ENCODE results near the gene XYLB.
A peak's percentile ranks its signal among the peaks of the same experiment; 100 is the strongest.
"Not testable (repeated sequence)": the region's sequence is repeated elsewhere in the genome, so short reads cannot be mapped to it uniquely, and the experiment has no call there.

The XYLB gene

DNA sequence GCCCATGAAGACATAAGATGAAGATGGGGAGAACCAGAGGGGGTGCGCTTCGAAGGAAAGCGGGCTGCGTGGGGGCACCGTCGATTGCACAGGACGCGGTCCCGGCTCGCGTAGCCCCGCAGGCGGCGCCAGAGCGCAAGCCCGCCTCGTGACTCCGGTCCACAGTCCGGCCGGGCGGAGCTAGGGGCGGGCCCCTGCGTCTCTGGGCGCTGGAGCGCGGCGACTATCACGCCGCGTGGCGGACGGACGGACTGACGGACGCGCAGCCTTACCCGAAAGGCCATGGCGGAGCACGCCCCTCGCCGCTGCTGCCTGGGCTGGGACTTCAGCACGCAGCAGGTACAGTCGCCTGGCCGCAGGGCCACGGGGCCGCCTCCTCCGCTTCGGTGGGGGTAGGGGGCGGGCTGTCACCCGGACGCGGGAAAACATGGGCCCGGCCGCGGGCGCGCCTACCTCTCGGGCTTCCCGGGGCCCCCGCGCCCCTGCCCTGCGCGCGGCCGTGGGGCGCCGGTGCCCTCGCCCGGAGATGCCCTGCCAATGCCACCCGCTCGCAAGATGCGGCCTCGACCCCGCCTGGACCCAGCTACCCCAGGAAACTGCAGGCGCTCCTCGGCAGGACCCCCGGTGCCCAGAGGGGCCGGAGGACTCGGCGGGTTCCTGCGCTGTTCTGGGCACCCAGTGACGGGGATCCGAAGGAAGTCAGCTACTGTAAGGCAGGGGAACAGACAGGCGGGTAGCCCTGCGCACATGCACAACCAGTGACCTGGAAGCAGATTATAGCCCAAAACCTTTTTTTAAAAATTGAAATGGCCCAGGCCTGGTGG is at the start of gene XYLB:
Gene XYLB (plus strand): TSS at position 199 of the 824 bp plus-strand sequence. CDS start 84 bp downstream, at position 283.
- peak; percentile 43 for DNase-seq (ENCODE audit: low read depth, low spot score)

DNA sequence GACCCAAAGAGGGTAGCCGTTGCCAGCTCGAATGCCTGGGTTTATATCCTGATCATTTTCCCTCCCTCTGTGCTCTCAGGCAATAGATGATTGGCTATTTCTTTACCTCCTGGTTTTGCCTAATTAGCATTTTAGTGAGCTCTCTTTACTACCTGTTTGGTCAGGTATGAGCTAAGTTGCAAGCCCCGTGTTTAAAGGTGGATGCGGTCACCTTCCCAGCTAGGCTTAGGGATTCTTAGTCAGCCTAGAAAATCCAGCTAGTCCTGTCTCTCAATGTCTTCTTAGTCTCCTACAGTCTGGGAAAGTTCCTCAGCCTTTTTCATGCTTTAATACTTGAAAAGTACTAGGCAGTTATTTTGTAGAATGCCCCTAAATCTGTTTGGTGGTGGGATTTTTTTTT is 49.5 kb upstream of the XYLB start:
- DNase-seq (ENCODE audit: low read depth, low spot score): not testable (repeated sequence)

DNA sequence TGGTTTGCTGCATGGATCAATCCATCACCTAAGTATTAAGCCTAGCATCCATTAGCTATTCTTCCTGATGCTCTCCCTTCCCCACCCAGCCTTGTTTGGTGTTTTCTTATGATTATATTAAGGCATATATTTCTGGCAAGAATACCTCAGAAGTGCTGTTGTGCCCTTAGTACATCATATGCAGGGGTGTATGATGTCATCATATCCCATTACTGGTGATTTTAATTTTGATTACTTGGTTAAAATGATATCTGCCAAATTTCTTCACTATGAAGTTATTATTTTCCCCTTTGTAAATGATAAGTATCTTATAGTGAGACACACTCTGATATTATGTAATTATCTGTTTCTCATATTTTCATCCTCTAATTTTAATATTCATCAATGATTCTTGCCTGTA is 49.0 kb upstream of the XYLB start:
- DNase-seq (ENCODE audit: low read depth, low spot score): no peak

DNA sequence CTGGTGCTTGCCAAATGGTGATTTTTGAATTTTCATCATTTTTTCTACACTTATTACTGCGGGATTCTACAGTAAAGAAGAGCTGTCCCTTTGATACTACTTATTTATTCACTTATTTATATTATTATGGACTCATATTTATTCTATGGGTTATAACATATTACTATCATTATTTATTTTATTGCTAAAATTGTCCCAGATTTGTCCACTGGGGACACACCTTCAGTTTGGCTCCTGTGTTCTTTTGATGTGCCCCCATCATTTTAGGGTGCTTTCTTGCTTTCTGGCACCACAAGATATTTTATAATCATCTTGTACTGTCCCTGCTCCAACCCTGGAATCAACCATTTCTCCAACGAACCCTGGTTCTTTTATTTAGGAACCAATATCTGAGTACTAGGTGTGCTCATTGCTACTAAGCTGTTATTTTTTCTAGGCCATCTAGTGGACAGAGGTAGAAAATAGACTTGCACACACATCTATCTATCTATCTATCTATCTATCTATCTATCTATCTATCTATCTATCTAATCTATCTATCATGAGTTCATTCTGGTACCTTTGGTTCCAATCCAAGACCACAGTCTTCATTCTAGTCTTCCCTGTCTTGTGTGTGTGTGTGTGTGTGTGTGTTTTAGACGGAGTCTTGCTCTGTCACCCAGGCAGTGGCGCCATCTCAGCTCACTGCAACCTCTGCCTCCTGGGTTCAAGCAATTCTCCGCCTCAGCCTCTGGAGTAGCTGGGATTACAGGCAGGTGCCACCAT is 48.5 kb upstream of the XYLB start:
- no peak for DNase-seq (ENCODE audit: low read depth, low spot score)

DNA sequence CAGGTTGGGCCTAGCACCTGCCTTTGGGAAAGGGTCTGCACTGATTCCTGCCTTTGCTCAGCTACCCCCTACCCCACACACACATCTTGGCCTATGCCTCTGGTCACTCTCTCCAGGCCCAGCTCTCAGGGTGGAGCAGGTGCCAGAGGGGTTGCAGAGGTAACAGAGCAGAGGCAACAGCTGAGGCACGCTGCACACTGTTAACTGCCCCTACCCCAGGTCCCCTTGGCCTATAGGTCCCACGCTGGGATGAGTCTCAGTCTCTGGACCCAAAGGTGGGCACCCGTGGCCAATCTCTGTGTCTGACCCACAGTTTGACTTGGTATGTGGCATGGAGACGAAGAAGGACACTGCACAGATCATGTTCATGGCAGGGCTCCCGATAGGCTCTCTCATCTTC is 39.6 kb upstream of the XYLB start:
- DNase-seq (ENCODE audit: low read depth, low spot score): no peak

DNA sequence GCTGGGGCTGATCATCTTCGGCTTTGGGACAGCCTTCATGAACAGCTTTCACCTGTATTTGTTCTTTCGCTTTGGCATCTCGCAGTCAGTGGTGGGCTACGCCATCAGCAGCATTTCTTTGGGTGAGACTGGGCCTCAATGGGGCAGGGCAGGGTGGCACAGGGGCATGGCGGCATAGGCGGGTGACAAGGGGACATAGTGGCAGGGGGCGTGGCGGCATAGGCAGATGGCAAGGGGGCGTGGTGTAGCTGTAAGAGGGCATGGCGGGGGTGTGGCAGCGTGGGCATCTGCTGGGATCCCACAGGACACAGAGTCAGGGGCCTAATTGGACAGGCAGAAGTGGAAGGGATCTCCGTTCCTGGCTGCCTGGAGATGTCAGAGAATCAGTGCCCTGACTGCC is 39.0 kb upstream of the XYLB start:
- no peak for DNase-seq (ENCODE audit: low read depth, low spot score)

DNA sequence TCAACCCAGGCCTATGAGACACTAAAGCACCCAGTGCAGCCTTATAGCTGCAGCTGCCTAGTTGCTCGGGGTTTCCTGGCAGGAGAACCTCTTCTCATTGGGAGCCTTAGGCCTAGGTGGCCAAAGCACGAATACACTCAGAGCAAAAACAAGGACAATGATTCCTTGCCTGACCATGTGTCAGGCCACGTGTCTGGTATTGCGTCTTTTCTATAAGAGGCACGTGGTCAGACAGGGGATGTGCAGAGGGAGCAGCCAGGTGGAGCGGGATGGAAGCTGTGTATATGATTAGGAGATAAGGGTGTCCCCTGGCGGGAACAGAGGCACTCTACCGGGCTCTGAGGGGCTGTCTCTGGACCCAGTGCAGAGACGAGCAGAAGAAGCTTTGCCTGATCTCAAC is 38.1 kb upstream of the XYLB start:
- DNase-seq (ENCODE audit: low read depth, low spot score): no peak

DNA sequence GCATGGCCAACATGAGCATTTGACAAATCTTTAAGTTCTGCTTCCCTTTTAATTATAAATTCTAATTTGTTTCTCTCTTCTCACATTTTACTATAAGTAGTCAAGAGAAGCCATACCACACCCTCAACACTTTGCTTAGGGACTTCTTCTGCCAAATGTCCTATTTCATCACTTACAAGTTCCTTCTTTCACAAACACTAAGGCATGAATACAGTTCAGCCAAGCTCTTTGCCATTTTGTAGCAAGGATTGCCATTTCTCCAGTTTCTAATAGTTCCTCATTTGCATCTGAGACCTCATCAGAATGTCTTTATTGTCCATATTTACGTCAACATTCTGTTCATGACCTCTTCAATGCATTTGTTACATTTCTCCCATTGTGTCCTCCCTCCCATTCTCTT is 35.1 kb upstream of the XYLB start:
- DNase-seq (ENCODE audit: low read depth, low spot score): no peak

DNA sequence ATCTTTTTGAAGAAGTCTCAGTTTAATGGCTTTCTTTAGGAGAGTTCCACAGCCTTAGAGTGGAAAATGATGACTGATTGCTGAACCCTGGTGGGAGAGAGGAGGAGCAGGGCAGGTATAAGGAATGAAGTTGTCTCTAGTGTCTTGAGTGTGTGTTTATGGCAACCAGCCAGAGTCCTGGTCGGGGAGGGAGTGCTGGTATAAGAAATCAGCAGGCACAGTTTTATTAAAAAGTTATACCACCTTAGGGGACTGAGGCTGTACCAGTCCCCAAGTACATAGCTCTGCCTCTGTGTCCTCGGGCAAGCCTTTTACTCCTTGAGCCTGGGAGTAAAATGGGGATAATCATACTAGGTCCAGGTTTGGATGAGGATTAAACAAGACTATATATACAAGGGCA is 34.6 kb upstream of the XYLB start:
- no peak for DNase-seq (ENCODE audit: low read depth, low spot score)

DNA sequence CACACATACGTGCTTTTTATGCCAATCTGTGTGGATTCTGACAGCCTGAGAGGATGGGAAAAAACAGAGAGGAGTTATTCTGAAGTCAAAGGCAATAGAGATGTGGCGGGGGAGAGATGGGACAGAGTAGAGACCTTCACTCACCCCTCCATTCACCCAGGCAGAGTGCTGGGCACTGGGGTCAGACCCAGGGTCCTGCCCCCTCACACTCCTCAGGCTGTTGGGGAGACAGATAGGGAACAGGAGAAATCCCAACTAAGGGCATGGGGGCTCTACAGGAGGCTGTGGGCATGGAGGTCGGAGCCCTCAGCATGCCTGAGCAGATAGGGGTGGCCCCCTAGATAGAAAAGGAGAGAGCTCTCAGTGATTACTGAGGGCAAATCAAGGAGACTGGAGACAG is 34.2 kb upstream of the XYLB start:
- no peak for DNase-seq (ENCODE audit: low read depth, low spot score)

DNA sequence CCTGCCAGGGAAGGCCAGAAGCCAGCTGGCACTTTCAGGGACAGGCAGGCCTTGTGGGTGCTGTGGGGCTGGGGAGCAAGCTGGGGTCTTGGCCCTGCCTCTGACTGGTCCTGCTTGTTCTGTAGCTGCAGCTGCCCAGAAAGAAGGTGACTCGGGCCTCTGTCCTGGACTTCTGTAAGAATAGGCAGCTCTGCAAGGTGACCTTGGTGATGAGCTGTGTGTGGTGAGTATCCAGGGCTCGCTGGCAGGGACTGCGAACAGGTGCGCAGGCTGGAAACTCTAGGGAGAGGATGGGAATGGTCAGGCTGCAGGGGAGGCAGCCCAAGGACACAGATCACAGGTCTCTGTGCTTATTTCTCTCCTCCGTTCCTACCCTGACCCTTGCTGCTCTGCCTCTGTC is 33.3 kb upstream of the XYLB start:
- DNase-seq (ENCODE audit: low read depth, low spot score): no peak

DNA sequence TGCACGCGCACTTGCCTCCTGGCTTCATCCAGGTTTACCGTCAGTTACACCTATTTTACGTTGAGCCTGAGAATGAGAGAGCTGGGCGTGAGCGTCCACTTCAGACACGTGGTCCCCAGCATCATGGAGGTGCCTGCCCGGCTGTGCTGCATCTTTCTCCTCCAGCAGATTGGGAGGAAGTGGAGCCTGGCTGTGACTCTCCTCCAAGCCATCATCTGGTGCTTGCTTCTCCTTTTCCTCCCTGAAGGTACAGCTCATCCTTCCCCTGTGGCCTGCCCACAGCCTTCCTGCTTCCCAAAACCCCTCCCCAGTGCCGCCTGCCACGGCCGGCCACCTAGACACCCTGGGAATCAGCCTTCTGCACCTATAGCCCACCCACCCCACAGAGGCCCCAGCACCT is 32.9 kb upstream of the XYLB start:
- no peak for DNase-seq (ENCODE audit: low read depth, low spot score)

DNA sequence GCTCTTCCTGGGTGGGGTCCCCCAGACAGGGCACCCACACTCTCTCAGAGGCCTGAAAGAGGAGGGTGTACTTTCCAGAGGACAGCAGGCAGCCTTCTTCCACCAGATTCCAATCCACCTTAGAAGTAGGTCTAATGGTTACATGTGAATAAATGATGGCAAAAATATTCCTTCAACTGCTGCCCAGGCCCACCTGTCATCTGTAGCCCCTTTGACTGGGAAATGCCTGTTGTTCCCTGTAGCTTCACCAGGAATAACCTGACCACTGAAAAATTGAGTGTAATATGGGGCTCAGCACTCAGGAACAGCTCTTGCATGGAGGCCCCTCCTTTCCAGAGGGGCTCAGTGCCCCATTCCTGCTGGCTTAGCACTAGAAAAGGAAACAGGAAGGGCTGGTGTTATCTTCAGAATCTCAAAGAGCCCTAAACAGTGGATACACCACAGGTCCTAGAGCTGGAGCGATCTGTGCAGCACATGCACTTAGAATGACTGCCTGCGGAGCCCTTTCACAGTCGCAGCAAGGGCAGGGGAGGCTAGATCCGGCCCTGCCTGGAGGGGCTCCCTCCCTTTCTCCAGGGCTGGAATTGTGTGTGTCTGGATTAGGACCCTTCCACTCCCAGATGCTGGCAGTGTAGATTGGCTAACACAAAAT is 32.3 kb upstream of the XYLB start:
- DNase-seq (ENCODE audit: low read depth, low spot score): no peak

DNA sequence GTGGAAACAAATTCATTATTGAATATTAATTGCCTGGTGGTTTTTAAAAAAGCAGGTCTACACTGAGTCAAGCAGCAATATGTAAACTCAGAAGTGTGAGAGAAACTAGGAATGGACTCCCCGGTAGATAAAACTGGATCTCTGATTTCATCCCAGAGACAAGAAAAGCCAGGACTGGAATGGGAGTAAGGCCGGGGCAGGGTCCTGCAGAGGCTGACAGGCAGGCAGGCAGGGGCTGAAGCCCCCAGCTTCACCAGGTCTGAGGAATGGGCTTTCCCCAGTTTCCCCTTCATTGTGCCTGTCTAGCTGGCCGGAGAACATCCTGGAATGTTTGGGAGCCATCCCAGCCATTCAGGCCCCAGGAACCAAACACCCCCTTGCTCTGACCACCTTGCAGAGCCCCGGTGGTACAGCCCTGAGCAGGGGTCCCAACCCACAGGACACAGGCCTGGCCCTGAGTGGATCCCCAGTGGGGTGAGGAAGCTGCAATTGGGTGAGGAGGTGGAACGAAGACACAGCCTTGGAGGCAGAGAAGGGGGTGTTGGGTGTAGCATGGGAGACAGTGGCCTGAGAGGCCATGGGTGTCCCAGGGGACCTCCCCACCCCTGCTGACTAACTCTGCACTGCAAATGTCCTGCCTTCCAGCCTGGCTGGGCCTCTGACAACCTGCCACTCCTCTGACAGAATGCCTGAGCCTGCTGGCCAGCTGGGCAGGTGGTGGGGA is 31.7 kb upstream of the XYLB start:
- no peak for DNase-seq (ENCODE audit: low read depth, low spot score)

DNA sequence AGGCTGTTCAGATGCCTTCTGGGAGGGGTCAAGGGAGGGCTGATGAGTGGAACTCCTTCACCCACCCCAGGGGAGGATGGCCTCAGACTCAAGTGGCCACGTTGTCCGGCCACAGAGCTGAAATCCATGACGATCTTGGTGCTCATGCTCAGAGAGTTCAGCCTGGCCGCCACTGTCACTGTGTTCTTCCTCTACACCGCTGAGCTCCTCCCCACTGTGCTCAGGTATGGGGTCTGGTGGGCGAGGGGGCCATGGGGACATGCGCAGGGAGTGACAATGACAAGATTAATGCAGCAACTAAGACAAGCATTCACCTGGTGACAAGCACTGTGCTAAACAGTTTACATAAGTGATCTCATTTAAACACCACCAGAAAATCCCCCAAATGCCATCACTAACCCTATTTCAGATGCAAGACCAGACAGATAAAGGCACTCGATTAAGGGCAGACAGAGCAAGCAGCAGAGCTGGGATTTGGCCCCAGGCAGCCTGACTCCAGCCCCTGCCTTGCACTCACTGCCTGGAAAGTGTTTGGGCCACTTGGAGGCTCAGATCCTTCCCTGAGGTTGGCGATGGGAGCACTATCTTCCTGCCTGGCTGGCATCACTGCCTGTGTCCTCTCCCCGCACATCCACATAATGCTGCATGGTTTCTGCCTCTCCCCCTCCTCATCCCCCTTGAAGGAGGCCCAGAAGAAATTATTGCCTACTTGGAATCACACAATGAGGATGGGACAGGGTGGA is 30.9 kb upstream of the XYLB start:
- no peak for DNase-seq (ENCODE audit: low read depth, low spot score)

DNA sequence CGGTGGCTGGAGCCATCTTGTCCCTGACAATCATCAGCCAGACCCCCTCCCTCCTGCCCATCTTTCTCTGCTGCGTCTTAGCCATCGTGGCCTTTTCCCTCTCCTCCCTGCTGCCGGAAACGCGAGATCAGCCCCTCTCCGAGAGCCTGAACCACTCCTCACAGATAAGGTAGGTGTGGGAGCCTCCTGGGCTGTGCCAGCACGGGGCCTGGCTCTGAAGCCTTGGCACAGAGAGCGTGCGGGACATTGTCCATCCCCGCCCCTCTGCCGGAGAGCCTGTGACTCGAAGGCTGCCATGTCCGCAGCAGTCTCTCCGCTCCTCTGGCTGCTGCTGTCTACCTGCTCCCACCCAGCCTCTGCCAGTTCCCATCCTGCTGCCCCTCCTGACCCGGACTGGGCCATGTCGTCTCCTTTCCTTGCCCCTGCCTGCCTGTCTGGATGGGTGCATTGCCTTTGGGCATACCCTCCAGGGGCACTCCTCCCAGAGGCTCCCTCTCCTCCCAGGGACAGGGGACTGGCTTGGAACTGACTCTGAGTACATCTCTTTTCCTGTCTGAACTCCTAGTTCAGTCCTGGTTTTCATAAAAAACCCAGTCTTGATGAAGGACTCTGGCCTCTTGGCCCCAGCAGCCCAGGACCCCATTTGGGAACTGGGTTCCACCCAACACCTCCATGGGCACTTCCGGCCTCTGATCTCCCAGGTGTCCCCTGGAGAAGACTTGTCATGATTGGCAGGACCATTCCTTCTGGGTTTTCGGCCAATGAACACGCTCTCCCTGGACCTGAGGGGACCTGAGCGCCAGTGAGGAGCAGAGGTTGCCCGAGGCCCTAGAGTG is 30.0 kb upstream of the XYLB start:
- no peak for DNase-seq (ENCODE audit: low read depth, low spot score)

DNA sequence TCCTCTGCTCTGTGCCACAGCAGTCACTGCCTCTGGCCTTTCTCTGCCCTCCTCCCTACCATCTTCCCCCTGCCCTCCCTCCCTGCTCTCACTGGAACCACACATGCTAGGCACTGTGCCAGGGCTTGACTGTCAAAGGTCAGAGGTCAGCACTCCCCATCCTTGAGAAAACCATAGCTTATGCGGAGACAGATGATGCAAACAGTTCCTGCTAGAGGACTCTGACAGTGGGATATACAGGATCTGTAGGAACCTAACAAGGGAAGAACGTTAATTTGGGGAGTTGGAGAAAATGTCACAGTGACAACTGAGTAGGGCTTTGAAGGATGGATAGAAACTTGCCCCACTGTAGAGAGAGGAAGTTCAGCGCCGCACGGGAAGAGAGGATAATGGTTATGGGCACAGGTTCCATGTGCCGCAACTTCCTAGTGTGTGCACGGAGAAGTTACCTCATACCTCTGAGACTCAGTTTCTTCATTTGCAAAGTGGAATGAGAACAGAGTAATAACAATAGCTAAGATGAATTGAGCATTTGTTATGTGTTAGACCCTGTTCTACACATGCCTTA is 29.3 kb upstream of the XYLB start:
- DNase-seq (ENCODE audit: low read depth, low spot score): no peak

DNA sequence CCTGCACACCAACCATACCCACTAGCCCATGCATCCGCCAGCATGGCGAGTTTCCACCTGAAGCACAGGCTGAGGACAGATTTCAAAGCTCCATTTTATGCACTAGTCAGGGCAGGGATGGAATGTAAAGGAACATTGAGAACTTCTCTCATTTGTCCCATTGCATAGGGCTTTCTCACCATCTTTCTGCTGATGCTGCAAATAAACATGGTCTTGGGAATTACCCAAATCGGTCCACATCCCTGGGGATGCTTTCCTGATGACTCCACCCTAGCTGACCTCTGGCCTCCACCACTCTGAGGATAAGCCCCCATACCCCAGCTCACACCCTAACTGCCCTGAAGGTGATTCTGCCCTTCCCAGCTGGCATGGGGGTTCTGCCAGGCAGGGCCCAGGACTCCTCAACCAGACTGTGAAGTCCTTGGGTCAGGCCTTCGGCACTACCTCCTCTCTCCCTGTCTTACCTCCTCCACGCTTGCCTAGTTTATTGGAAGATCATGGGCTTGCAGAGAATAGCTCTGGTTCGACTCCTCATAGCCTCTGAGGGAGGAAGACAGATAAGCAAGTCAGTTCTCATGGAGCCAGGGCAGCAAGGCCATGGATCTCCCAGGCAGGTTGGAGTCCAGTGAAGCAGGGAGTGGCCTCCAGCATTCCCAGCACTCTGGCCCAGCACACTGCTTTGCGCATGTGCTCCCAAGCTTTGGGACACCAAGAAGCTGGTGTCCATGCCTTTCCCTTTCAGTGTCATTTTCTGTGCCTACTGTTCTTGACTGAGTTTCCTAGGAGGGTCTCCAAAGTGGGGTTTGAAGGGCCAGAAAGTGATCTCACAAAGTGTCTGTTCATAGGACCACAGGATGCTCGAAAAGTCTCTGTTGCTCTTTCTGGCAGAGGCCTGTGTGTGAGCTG is 27.6 kb upstream of the XYLB start:
- DNase-seq (ENCODE audit: low read depth, low spot score): no peak

DNA sequence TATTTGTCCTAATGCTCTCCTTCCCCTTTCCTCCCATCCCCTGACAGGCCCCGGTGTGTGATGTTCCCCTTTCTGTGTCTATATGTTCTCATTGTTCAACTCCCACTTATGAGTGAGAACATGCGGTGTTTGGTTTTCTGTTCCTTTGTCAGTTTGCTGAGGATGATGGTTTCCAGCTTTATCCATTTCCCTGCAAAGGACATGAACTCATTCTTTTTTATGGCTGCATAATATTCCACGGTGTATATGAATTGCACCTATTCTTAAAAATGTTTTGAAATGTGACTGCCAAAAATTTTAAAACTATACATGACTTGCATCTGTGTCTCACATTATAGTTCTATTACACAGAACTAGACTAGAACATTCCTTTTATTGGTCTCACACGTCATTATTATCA is 25.9 kb upstream of the XYLB start:
- not testable (repeated sequence) for DNase-seq (ENCODE audit: low read depth, low spot score)

Measured in smooth muscle cell of the brain vasculature (primary cell).